ENCODE data around the gene BAHCC1.

BAHCC1 gene

DNA sequence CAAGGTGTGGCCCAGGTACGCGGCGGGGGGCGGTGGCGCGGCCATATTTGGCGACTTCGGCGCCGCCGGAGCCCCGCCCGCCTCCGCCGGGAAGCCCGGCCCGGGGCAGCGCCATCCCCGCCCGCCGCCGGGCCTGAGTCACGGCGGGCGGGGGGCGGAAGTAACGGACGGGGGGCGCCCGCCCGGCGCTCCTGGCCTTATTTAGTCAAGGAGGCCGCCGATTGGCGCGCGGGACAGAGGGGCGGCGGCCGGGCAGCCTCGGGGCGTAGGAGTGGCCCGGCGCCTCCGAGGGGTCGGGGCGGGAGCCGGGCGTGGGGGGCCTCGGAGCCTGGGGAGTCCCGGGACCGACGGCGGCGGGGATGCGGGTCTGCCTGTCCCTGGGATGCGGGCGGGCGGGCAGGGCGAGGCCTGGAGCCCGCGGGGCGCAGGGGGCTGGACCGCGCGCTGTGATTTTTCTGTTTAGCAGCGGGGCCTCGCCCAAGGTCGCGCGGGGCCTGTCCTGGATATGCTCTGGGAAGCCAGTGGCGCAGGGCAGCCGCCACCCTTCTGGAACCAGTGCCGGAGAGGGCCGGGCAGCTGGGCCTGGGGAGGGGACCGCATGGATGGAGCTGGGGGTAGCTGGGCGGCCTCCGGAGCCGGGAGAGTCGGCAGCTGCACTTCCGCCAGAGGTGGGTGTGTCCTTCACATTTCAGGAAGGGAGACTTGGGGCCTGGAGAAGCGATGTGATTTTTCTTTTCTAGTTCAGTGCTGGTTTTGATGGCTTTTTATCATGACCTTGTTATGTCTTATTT is 119.7 kb downstream of the BAHCC1 start:
- TF ChIP-seq EP300 (IDR thresholded peaks at IDR 0.05; ENCODE audit: borderline replicate concordance) (peak; percentile 30; the same call in 1 of the 2 replicates), MAX (IDR thresholded peaks at IDR 0.05) (peak; percentile 48), YY1 (IDR thresholded peaks at IDR 0.05; ENCODE audit: low read depth) (peak; percentile 73), CREB1 (IDR thresholded peaks at IDR 0.05; ENCODE audit: low read depth) (no peak), TCF12 (IDR thresholded peaks at IDR 0.05; ENCODE audit: low read depth) (no peak; the same call in 1 of the 2 replicates), NFIC (IDR thresholded peaks at IDR 0.05) (no peak), FOXM1 (IDR thresholded peaks at IDR 0.05; ENCODE audit: borderline replicate concordance, low read depth) (no peak), EGR1 (IDR thresholded peaks at IDR 0.05) (0 out of 2 replicates have a peak, but pooled peaks have one; percentile 0), CEBPB (IDR thresholded peaks at IDR 0.05) (no peak), TEAD4 (IDR thresholded peaks at IDR 0.05) (no peak), REST (IDR thresholded peaks at IDR 0.05; ENCODE audit: low read depth) (no peak), RAD21 (IDR thresholded peaks at IDR 0.05; ENCODE audit: low read depth) (no peak), ZBTB7A (IDR thresholded peaks at IDR 0.05; ENCODE audit: low read depth) (no peak), TAF1 (IDR thresholded peaks at IDR 0.05; ENCODE audit: low read depth) (no peak)
- TF ChIP-seq, protein P1, sequence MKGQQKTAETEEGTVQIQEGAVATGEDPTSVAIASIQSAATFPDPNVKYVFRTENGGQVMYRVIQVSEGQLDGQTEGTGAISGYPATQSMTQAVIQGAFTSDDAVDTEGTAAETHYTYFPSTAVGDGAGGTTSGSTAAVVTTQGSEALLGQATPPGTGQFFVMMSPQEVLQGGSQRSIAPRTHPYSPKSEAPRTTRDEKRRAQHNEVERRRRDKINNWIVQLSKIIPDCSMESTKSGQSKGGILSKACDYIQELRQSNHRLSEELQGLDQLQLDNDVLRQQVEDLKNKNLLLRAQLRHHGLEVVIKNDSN (IDR thresholded peaks at IDR 0.05): no peak; the same call in 1 of the 2 replicates

GRCh38 chr17:81515530-81516041 is 120.3 kb downstream of the BAHCC1 start:
- no peak for TF ChIP-seq REST (IDR thresholded peaks at IDR 0.05; ENCODE audit: low read depth)
- TF ChIP-seq CREB1 (IDR thresholded peaks at IDR 0.05; ENCODE audit: low read depth): no peak
- TF ChIP-seq YY1 (IDR thresholded peaks at IDR 0.05; ENCODE audit: low read depth): no peak
- no peak for TF ChIP-seq TCF12 (IDR thresholded peaks at IDR 0.05; ENCODE audit: low read depth)
- no peak for TF ChIP-seq EP300 (IDR thresholded peaks at IDR 0.05; ENCODE audit: borderline replicate concordance)
- no peak for TF ChIP-seq EGR1 (IDR thresholded peaks at IDR 0.05)
- TF ChIP-seq FOXM1 (IDR thresholded peaks at IDR 0.05; ENCODE audit: borderline replicate concordance, low read depth): no peak
- TF ChIP-seq ZBTB7A (IDR thresholded peaks at IDR 0.05; ENCODE audit: low read depth): no peak
- no peak for TF ChIP-seq MAX (IDR thresholded peaks at IDR 0.05)
- TF ChIP-seq, protein P1 (IDR thresholded peaks at IDR 0.05): no peak
- TF ChIP-seq TAF1 (IDR thresholded peaks at IDR 0.05; ENCODE audit: low read depth): no peak
- no peak for TF ChIP-seq RAD21 (IDR thresholded peaks at IDR 0.05; ENCODE audit: low read depth)
- TF ChIP-seq NFIC (IDR thresholded peaks at IDR 0.05): no peak
- no peak for TF ChIP-seq TEAD4 (IDR thresholded peaks at IDR 0.05)
- TF ChIP-seq CEBPB (IDR thresholded peaks at IDR 0.05): no peak
